Gastroesophageal sphincter (tissue), 3 donors: ENCODE data around the gene RNF111.

Source experiments
- EP300 ChIP-seq: sonication (generic); formaldehyde crosslinking; IDR thresholded peaks from one replicate; pipeline ENCODE4 v1.6.1; 2017; ENCODE audit warnings: antibody characterized with exemption, mild to moderate bottlenecking
- POLR2A ChIP-seq, 2 donors: fragments of 450-650 bp; IDR thresholded peaks; one replicate each; pipeline ENCODE4 v1.6.1; 2017; ENCODE audit warnings: antibody characterized with exemption in 2 of 2, mild to moderate bottlenecking in 2 of 2, moderate library complexity in 1 of 2
- POLR2AphosphoS5 ChIP-seq: sonication (generic); formaldehyde crosslinking; IDR thresholded peaks from one replicate; pipeline ENCODE4 v1.6.1; 2017; ENCODE audit warnings: antibody characterized with exemption
- TF ChIP-seq, protein P1 (sequence below), 4 experiments: fragments of 200-600 bp in 2 of 4; fragments of 450-650 bp in 2 of 4; sonication (generic) in 1 of 4; IDR thresholded peaks; one replicate each; pipeline ENCODE4 v1.5.1; 2017 to 2019; ENCODE audit warnings: antibody characterized with exemption in 4 of 4, mild to moderate bottlenecking in 2 of 4, moderate library complexity in 2 of 4

DNA sequence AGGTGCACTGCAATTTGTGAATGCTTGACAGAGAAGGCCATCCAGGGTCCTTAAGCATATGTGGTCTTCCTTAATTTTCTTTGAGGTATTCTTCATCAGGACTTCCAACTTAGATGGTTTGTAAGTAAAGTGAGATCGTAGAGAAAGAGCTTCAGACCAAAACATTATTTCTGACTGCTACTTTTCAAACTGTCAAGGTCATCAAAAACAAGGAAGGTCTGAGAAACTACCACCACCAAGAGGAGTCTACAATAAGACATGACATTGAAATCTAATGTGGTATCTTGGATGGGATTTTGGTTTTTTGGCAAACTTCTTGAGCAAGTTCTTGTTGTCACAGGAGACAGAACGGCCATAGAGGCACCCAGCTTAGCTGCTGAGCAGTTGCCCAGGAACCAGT, 20.0 kb upstream of the RNF111 start:
- TF ChIP-seq, protein P1, sequence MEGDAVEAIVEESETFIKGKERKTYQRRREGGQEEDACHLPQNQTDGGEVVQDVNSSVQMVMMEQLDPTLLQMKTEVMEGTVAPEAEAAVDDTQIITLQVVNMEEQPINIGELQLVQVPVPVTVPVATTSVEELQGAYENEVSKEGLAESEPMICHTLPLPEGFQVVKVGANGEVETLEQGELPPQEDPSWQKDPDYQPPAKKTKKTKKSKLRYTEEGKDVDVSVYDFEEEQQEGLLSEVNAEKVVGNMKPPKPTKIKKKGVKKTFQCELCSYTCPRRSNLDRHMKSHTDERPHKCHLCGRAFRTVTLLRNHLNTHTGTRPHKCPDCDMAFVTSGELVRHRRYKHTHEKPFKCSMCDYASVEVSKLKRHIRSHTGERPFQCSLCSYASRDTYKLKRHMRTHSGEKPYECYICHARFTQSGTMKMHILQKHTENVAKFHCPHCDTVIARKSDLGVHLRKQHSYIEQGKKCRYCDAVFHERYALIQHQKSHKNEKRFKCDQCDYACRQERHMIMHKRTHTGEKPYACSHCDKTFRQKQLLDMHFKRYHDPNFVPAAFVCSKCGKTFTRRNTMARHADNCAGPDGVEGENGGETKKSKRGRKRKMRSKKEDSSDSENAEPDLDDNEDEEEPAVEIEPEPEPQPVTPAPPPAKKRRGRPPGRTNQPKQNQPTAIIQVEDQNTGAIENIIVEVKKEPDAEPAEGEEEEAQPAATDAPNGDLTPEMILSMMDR (IDR thresholded peaks at IDR 0.05), result no peak
- TF ChIP-seq EP300 (no peak), POLR2A (IDR thresholded peaks at IDR 0.05) (no peak), POLR2AphosphoS5 (no peak)
